HepG2 (cell line): ENCODE measurements around the gene MRPL51.

Experiments
- CEBPB ChIP-seq: IDR thresholded peaks from 2 replicates; pipeline ENCODE4 v1.6.1; 2011; ENCODE audit warnings: low read depth, low read length, improper control_type of control experiment, borderline replicate concordance
- CEBPZ ChIP-seq: IDR thresholded peaks from 2 replicates; pipeline ENCODE4 v1.6.1; 2012; ENCODE audit warnings: low read length, improper control_type of control experiment
- CTCF ChIP-seq: sonication (generic); formaldehyde crosslinking; IDR thresholded peaks from 2 replicates; pipeline ENCODE4 v1.5.0; 2020; ENCODE audit warnings: mild to moderate bottlenecking, missing genetic modification reagents, moderate library complexity
- FOXM1 ChIP-seq: sonication (generic); formaldehyde crosslinking; IDR thresholded peaks from 2 replicates; pipeline ENCODE4 v1.5.0; 2020; ENCODE audit warnings: missing genetic modification reagents
- HMG20A ChIP-seq: IDR thresholded peaks from 2 replicates; pipeline ENCODE4 v1.6.1; 2016; ENCODE audit warnings: borderline replicate concordance
- MYPOP ChIP-seq: sonication (generic); formaldehyde crosslinking; IDR thresholded peaks from 2 replicates; pipeline ENCODE4 v1.8.1; 2023; ENCODE audit warnings: mild to moderate bottlenecking, moderate library complexity, missing genetic modification reagents
- REST ChIP-seq, 2 experiments: IDR thresholded peaks; 2 replicates each; pipeline ENCODE4 v1.6.1; 2011 to 2012; ENCODE audit warnings: low read length in 2 of 2, borderline replicate concordance in 1 of 2, low read depth in 1 of 2, mild to moderate bottlenecking in 1 of 2, moderate library complexity in 1 of 2
- ZFP36 ChIP-seq: fragments of 150-350 bp; IDR thresholded peaks from 2 replicates; pipeline ENCODE4 v1.6.1; 2018; ENCODE audit warnings: borderline replicate concordance, low read length, low read depth; ENCODE audit not compliant: partially characterized antibody

- TF ChIP-seq FOXM1 (no peak), HMG20A (CRISPR knock-in tag) (no peak), REST (IDR thresholded peaks at IDR 0.05; ENCODE audit: borderline replicate concordance in 1 of 2, low read depth in 1 of 2, low read length in 2 of 2) (no peak), MYPOP (CRISPR knock-in tag) (no peak), CEBPB (no peak), ZFP36 (no peak), CTCF (CRISPR knock-in tag) (no peak), CEBPZ (no peak)
These were observed 40.5 kb upstream of the MRPL51 start for GRCh38 chr12:6533653-6533922.
